ENCODE data around the gene PITPNM1.

- TF ChIP-seq CSRNP3 (CRISPR knock-in tag; IDR thresholded peaks at IDR 0.05) (no peak), PATZ1 (CRISPR knock-in tag; IDR thresholded peaks at IDR 0.05; ENCODE audit: borderline replicate concordance) (no peak), CREB5 (CRISPR knock-in tag; IDR thresholded peaks at IDR 0.05; ENCODE audit: low read depth) (no peak), BACH2 (CRISPR knock-in tag; IDR thresholded peaks at IDR 0.05; ENCODE audit: borderline replicate concordance) (no peak), ZFP3 (CRISPR knock-in tag; IDR thresholded peaks at IDR 0.05) (no peak), ZNF70 (CRISPR knock-in tag; IDR thresholded peaks at IDR 0.05) (no peak), ZFP30 (CRISPR knock-in tag; IDR thresholded peaks at IDR 0.05) (no peak), ISL1 (CRISPR knock-in tag; IDR thresholded peaks at IDR 0.05) (no peak), SNAI2 (CRISPR knock-in tag; IDR thresholded peaks at IDR 0.05) (no peak), RARB (CRISPR knock-in tag; IDR thresholded peaks at IDR 0.05) (no peak)
Observed at GRCh38 chr11:67505605-67506396, 638 bp upstream of the PITPNM1 start.
